Stimulated activated CD8-positive, alpha-beta memory T cell treated with anti-CD3 and anti-CD28 coated beads, Interleukin-4, amount 100 ng/mL, for 1 hour (primary cell): ENCODE data around the gene ST3GAL2.
A peak's percentile ranks its signal among the peaks of the same experiment; 100 is the strongest.

Experiments
- DNase-seq, 2 donors: peaks; one replicate each; pipeline ENCODE4 v3.0.0-alpha.2; 2020; ENCODE audit warnings: low read depth in 2 of 2, low spot score in 1 of 2

Gene ST3GAL2

DNA sequence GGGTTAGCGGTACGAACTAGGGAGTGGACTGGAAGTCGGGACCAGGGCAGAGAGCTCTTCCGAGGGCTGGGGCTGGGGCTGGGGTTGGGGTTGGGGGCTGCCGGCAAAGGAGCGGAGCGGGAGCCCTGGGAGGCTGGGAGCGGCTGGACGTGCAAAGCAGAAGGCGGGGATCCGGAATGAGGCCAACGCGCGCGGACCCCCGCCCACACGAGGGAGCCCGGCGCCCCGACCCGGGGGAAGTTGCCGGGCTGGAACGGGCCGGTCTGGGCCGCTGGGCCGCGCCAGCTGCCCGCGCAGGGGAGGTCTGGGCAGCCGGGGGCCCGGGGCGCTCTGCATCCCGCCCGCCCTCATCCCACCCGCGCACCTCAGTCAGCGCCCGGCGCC is 323 bp downstream of the ST3GAL2 start:
- no peak for DNase-seq

GRCh38 chr16:70437582-70438557 is 1.0 kb downstream of the ST3GAL2 start:
- no peak for DNase-seq

DNA sequence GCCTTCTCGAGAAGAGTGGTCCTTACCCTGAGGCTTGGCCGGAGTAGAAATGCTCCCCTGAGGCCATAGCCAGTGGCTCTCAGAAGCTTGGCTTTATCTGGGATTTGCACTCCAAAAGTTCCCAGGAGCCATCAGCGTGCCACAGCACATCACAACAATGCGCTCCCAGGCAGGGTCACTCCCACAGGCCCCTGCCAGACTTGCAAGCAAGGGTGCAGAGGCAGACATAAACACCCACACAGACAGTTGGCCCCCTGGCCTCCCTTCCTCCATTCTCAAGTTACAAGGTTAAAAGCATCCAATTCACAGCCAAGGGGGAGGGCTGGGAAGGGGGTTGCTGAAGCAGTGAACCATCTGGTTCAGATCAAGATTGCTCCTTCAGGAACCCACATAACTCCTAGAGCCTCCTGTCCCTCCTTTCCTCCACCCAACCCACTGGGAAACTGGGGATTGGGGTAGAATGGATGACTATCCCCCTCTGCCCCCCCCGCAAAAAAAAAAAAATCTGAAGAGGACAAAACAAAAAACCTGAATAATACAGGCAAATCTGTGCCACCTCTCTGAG is 1.8 kb downstream of the ST3GAL2 start:
- no peak for DNase-seq

GRCh38 chr16:70434484-70435260 is 4.2 kb downstream of the ST3GAL2 start:
- no peak for DNase-seq

- DNase-seq = no peak
Measured at GRCh38 chr16:70433458-70434103, 5.3 kb downstream of the ST3GAL2 start.

DNA sequence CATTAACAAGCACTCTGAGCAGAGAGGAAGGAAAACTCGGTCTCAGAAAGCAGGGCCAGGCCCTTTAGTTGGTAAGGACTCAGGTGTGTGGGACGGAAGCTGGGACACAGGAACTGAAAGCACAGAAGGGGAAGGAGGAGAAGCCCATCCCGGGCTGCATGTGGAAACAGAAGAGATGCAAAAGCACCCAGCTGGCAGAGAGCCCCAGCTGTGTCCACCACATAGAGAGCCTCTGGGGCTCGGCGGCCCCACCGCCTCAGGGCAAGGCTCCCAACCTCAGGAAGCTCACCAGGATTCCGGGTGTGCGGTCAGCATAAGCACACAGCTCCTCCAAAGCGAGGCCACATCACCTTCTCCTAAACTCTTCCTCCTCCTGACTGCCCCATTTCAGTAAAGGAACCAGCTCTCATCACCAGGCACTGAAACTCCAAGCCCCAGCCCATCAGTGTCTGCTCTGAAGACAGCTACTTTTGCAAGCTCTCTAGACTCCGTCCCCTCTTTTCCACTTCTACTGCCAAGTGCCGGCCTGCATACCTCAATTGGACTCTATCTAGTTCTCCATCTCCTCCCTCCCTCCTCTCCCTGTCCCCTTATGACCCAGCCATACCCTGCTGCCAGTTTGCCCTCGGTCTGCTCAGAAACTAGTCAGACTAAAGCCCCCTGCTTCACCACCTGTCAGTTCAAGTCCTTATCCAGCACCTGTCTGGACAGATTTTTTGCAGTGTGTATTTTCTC is 6.0 kb downstream of the ST3GAL2 start:
- no peak for DNase-seq

- no peak for DNase-seq
Measured at GRCh38 chr16:70432356-70432722, 6.6 kb downstream of the ST3GAL2 start.

DNA sequence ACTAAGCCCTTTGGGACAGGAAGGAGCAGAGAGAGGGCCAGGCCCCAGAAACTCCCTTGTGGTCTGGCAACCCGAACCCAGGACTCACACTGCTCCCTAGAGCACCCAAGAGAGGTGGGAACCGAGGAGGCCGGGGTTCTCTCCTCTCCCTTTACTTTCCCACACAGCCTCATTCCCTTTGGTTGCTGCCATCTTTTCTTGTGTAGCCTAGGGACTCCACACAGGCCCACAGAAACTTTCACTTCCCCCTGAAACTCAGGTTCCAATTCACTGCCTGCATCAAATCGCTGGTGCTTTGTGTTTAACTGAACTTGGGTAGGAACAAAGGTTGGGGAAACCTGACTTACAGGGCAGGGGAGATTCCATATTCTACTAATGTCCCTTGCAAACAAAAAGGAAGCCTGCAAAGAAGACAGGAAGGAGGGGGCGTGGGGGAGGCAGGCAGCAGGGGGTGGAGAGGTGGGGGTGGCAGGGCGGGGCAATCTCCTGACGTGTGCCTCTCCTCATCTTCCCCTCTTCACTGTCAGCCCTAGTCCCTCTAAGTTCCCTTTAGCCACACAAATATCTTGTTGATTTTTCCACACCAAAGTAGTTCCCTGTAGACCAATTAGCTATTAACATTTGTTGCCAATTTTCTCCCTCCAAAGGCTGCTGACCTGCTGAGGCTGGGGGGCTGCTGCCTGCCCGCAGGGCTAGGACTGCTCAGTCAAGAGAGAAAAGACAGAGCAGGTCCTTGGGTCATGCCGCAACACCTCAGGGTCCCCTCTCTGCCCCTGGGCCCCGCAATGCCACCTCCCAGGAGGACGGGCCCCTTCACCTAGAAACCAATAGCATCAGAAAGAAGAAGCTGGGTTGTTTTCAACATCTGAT is 8.0 kb downstream of the ST3GAL2 start:
- DNase-seq = peak in 1 of 2 donors; percentile 21

GRCh38 chr16:70429888-70430666 is 8.8 kb downstream of the ST3GAL2 start:
- no peak for DNase-seq

DNA sequence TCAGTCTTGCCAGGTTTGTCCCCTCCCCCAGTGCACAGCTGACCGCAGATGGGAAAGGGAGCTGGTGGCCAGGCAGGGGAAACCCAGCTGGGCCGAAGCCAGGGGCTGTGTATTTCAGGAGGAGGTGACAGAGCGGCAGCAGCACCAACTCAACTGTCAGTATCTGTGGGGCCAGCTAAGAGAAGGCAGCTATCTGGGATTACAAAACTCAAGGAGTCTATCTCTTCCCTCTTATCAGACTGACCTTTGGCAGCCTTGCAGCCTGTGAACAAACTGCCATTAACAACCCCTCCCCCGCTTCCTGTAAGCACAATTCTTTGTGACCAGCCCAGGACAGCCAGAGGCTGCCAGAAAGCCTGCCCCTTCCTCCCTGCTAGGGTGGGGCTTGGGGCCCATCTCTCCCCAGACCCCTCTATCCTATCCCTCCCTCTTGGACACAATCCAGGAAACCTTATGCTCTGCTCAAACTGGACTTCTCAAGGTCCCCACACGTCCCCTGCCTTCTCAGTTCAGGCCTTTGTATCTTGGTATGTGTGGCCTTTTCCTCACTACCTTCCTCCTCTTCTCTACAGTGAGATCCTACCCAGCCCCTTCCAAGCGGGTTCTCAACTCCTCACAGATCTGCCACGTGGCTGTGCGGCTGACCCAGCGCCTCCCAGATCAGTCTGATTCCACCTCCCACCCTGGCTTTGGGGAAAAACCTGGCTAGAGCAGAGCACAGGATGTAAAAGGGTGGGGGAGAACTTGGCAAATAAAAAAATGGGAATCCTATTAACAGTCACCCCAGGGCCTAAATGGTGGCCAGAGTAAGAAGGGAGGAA is 10.5 kb downstream of the ST3GAL2 start:
- no peak for DNase-seq

DNA sequence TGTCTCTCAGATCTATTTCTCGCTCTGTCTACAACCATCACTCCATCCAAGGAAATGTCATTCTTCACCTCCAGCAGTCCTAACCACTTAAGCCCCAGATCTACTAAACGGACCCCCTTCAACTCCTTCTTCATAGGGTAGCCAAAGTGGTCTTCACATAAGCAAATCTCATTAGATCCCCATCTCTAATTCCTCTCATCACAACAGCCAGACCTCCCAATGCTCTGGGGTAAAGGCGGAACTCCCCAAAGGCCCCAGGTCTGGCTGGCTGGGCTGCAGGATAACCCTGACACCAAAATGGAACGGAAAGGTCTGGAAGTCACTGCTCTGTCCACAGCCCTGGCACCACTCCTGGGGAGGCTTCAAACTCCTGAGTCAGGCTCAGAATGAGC is 11.1 kb downstream of the ST3GAL2 start:
- no peak for DNase-seq

- no peak for DNase-seq
Measured at GRCh38 chr16:70422543-70422942, 16.4 kb downstream of the ST3GAL2 start.

GRCh38 chr16:70421473-70422311 is 17.2 kb downstream of the ST3GAL2 start:
- no peak for DNase-seq

DNA sequence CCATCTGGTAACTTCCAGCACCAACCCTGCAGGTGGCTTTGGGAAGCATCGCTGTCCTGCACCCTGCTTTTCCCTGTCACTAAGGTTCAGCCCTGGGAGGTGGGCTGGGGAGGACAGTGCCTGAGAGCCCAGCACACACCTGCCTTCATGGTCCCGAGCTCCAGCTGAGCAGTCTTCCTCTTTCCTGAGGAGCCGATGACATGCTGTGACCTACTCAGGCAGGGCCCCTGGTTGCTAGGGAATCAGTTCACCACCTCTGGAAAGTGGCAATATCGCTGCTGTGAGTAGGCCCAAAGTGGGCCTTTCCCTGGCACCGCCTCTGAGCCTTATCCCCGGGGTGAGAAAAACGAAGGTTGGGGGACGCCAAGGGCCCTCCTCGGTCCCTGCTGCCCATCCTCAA is 17.9 kb downstream of the ST3GAL2 start:
- DNase-seq = no peak

DNA sequence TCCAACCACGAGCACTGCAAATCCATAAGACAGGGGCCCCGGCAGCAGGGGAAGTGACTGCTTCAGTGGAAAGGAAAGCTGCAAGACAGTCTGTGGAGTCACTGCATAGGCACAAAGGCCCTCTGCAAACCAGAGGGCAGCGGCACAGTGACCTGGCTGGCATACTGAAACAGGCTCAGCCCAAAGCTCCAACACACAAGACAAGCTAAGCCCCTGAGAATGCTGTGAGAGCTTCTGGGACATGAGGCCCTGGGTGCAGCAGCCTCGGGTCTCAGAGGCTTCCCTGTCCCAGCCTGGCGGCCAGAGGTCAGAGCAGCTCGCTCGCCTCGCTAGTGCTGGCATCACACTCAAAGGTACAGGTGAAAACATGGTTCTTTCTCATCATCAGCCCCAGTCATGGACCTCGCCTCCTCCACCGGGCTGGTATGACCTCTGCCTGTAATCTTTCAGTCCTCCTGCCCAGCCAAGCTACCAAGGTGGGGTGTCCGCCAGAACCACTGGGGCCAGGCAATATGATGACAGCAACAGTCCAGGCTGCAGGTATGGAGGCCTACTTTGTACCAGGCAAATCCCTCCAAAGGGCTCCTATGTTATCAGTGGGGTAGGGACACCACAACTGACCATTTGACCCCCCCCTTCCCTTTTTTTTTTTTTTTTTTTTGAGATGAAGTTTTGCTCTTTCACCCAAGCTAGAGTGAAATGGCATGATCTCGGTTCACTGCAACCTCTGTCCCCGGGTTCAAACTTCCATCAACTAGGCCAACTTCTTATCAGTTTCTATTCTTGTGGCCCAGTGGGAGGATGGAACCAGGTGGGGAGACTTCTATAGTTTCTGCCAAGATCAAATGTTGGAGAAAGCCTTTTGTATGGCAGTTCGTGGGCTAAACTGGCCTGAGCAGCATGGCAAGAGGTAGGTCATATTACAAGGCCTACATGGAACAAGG is 19.2 kb downstream of the ST3GAL2 start:
- DNase-seq = no peak

DNA sequence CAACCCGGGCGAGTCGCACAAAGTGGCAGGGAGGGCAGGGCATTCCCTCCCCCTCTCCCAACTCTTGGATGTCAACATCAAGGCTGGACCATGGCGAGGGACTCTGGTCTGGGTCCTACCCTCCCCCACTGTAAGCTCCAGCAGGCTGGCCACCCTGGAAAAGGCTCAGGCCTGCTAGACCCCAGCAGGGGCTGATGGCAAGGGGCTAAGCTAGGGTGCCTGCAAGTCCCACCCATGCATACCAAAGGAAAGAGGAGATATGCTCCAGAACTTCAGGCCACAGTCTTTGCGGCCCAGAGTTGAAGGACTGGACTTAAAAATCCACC is 19.9 kb downstream of the ST3GAL2 start:
- no peak for DNase-seq
